Fibroblast of lung (primary cell): ENCODE measurements around the gene PLXNA4.

Experiments
- EZH2 ChIP-seq: IDR thresholded peaks from 2 replicates; pipeline ENCODE4 v1.5.1; 2012; ENCODE audit warnings: low read length, control low read depth, mild to moderate bottlenecking; ENCODE audit errors: missing control alignments
- TF ChIP-seq, protein P1 (sequence below), 2 donors: IDR thresholded peaks in 1 of 2; conservative IDR thresholded peaks in 1 of 2; 1 replicate in 1 of 2; 2 replicates in 1 of 2; pipeline ENCODE4 v1.5.1; 2011 to 2012; ENCODE audit warnings: low read length in 2 of 2, control low read depth in 1 of 2, inconsistent platforms in 1 of 2, low read depth in 1 of 2, mild to moderate bottlenecking in 1 of 2

DNA sequence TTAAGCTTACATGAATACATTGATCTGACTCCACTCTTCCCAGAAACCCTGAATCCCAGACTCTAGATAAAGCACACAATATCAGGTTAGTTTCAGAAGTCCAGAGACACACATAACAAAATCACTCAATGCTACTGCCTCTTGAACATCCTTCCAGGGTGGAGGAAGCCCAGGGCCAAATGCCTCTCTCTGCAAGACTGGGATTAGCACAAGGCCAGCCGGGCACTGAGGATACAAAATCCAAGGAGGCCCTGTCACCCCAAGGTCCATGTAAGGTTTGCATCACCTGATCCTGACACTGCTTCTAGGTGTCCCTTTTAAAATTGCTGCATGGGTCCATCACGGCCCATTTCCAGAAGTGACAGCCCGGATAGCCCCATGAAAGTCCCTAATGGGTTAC lies 2.6 kb upstream of the PLXNA4 start:
- TF ChIP-seq, protein P1, sequence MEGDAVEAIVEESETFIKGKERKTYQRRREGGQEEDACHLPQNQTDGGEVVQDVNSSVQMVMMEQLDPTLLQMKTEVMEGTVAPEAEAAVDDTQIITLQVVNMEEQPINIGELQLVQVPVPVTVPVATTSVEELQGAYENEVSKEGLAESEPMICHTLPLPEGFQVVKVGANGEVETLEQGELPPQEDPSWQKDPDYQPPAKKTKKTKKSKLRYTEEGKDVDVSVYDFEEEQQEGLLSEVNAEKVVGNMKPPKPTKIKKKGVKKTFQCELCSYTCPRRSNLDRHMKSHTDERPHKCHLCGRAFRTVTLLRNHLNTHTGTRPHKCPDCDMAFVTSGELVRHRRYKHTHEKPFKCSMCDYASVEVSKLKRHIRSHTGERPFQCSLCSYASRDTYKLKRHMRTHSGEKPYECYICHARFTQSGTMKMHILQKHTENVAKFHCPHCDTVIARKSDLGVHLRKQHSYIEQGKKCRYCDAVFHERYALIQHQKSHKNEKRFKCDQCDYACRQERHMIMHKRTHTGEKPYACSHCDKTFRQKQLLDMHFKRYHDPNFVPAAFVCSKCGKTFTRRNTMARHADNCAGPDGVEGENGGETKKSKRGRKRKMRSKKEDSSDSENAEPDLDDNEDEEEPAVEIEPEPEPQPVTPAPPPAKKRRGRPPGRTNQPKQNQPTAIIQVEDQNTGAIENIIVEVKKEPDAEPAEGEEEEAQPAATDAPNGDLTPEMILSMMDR (conservative IDR thresholded peaks at IDR 0.05 in 1 of 2, IDR thresholded peaks at IDR 0.05 in 1 of 2; ENCODE audit: low read depth in 1 of 2, low read length in 2 of 2): no peak
- TF ChIP-seq EZH2: no peak
